HUES48 (cell line): Measurements from ENCODE around the gene ZBTB7C.

ENCODE experiments used
- H3K27ac ChIP-seq: one replicate; pipeline ENCODE4 v1.7.0; 2013; ENCODE audit warnings: low read depth, low read length, inconsistent platforms
- H3K27me3 ChIP-seq: 2 replicates; pipeline ENCODE4 v1.6.1; 2013; ENCODE audit warnings: mild to moderate bottlenecking, low read length; ENCODE audit not compliant: control insufficient read depth, insufficient read depth
- H3K36me3 ChIP-seq: 2 replicates; pipeline ENCODE4 v1.6.1; 2013; ENCODE audit warnings: low read length; ENCODE audit not compliant: control insufficient read depth, insufficient read depth
- H3K4me1 ChIP-seq: 2 replicates; pipeline ENCODE4 v1.6.1; 2013; ENCODE audit warnings: mild to moderate bottlenecking, low read length; ENCODE audit not compliant: control insufficient read depth, insufficient read depth
- H3K4me3 ChIP-seq: 2 replicates; pipeline ENCODE4 v1.5.1; 2013; ENCODE audit warnings: mild to moderate bottlenecking, low read depth, low read length
- H3K9ac ChIP-seq: 2 replicates; pipeline ENCODE4 v1.6.1; 2013; ENCODE audit warnings: mild to moderate bottlenecking, low read depth, low read length, moderate library complexity
- H3K9me3 ChIP-seq: 2 replicates; pipeline ENCODE4 v1.6.1; 2013; ENCODE audit warnings: low read length; ENCODE audit not compliant: control insufficient read depth, insufficient read depth

The ZBTB7C gene

DNA sequence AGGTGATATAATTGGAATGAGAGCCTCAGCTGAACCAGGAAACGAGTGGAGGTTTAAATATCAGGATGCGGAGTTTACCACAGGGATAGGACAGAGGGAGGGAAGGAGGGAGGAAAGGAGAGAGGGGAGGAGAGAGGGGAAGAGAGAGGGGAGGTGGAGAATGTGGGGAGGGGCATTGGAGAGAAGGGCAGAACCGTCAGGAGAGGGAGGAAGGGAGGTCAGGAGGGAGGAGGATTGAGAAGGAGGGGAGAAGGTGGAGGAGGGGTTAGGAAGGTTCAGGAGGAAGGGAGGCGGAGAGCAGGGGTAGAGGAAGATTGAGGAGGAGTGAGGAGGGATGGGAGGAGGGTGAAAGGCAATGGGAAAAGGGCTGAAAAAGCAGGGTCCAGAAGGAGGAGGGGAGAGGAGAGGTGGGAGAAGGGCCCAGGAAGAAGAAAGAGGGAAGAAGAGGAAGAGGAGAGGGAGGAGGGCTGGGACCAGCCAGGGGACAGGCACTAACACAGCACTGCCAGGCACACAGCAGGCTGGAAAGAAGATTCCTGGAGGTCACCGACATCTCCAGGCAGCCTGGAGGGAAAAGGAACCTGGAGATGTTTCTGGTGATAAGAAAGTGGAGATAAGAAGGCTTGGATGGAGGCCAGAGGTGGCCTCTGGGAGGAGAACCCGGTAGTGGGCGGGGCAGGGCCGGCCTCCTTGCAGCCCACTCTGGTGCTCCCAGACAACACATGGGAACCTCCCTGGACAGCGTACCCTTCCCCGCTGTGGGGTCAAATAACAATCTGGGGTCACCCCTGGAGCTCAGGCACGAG, 302.0 kb downstream of the ZBTB7C start:
- H3K9ac ChIP-seq = no peak overlapping the region
- H3K27ac ChIP-seq = no peak overlapping the region
- no peaks in the 10 kb centered on the region for H3K9me3 ChIP-seq
- no peak overlapping the region for H3K4me3 ChIP-seq
- H3K36me3 ChIP-seq = no peaks in the 10 kb centered on the region
- peaks cover 21% of the 10 kb centered on the region for H3K4me1 ChIP-seq
- H3K27me3 ChIP-seq = no peaks in the 10 kb centered on the region

DNA sequence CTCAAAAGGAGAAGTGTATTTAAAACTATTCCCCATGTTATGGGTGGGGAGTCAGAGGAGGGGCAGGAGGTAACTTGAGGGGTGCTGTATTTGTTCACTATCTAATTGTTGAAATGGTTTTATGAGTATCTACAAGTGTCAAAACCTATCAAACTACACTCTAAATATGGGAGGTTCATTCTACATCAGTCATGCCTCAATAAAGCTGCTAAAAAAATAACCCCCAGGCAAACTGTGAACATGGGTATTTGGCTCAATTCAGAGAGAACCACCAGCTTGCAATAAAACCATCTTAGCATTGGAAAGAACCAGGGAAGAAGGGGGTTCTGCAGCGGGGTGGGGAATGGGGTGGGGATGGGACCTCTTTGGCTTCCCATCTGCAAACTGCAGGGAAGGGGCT, 302.7 kb downstream of the ZBTB7C start:
- H3K36me3 ChIP-seq = no peaks in the 10 kb centered on the region
- H3K9ac ChIP-seq = no peak overlapping the region
- no peaks in the 10 kb centered on the region for H3K9me3 ChIP-seq
- no peak overlapping the region for H3K4me3 ChIP-seq
- H3K27me3 ChIP-seq = no peaks in the 10 kb centered on the region
- peaks cover 28% of the 10 kb centered on the region for H3K4me1 ChIP-seq
- no peak overlapping the region for H3K27ac ChIP-seq

DNA sequence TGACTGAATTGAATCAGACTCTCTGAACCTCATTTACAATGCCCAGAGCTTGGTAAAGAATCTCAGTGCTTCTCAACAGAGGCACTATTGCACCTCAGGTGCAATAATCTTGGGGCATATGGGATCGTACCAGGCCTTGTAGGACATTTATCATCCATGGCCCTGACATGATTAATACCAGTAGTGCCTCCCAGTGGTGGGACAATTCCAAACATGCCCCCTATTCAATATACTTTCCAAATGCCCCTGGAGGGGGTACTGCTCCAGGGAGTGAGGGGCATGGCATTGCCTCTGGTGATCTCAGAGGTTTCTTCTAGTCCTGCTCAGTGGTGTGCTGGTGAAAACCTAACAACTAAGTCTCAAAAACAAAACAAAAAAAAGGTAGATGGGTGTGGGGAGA, 303.9 kb downstream of the ZBTB7C start:
- Histone ChIP-seq H3K4me1 (peaks cover 26% of the 10 kb centered on the region), H3K9ac (no peak overlapping the region), H3K27me3 (no peaks in the 10 kb centered on the region), H3K9me3 (no peaks in the 10 kb centered on the region), H3K36me3 (no peaks in the 10 kb centered on the region), H3K27ac (no peak overlapping the region), H3K4me3 (no peak overlapping the region)

DNA sequence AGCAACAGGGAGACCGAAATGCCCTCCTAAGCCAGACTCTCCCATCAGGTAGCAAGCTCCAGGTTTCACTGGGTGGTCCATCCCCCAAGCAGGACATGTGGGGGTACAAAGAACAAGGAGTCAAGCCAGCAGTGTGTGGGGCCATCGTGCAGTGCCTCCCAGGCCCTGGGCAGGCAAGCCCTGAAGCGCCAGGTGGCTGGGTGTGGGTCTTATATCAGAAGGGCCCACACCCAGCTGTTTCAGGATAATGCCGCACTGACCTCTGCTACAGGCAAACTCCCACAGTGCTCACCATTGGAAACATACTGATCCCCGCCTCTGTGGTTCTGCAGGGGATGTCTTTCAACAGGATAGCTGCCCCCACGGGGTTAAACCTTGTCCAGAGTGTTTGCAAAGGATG, 304.5 kb downstream of the ZBTB7C start:
- no peak overlapping the region for H3K4me3 ChIP-seq
- H3K9me3 ChIP-seq = no peaks in the 10 kb centered on the region
- no peaks in the 10 kb centered on the region for H3K27me3 ChIP-seq
- no peaks in the 10 kb centered on the region for H3K36me3 ChIP-seq
- no peak overlapping the region for H3K9ac ChIP-seq
- H3K4me1 ChIP-seq = peaks cover 26% of the 10 kb centered on the region
- H3K27ac ChIP-seq = no peak overlapping the region

DNA sequence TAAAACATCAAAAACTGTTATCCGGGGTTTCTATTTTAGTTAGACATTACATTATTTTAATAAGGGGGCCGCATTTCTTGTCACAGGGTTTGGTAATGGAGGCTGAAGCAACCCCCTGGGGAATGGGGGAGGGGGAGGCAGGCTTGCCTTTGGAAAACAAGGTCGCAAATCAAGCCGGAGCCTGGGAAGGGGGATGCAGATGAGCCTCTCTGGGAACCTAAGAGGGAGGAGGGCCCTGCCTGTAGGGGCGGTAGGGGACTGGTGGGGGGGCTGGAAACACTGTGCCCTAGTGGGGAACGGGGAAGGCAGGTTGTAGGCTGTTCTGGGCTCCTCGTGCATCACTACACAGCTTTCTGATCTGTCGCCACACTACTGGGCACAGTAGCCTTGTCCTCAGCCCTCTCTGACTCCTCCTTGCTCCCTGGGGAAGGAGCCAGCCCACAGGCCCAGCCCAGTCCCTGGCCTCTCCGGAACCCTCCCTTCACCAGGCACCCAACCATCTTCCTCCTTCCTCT, 308.5 kb downstream of the ZBTB7C start:
- Histone ChIP-seq H3K36me3 (no peaks in the 10 kb centered on the region), H3K4me1 (peaks cover 22% of the 10 kb centered on the region), H3K27ac (peak overlapping the region; percentile 11), H3K27me3 (no peaks in the 10 kb centered on the region), H3K9ac (no peak overlapping the region), H3K4me3 (peak overlapping the region; percentile 33; the same call in 1 of the 2 replicates), H3K9me3 (no peaks in the 10 kb centered on the region)

DNA sequence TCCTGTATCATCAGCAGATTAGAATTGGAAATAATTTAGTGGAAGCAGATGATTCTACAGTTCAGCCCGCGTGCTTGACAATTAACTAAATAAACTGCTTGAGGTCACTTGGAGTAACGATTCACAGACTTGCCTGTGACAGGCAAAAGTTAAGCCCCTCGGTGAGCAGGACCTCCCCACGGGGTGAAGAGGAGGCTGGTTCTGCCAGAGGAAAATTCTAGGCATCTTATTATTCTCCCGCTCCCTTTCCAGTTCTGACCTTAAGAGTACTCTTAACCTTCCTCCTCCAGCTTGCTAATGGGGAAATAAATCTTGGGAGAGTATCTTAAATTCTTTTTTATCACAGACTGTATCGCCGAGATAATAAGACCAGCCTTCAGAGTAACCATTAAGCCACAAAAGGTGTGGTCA, 309.0 kb downstream of the ZBTB7C start:
- no peak overlapping the region for H3K27ac ChIP-seq
- no peak overlapping the region for H3K4me3 ChIP-seq
- H3K27me3 ChIP-seq = no peaks in the 10 kb centered on the region
- no peak overlapping the region for H3K9ac ChIP-seq
- H3K36me3 ChIP-seq = no peaks in the 10 kb centered on the region
- no peaks in the 10 kb centered on the region for H3K9me3 ChIP-seq
- H3K4me1 ChIP-seq = peaks cover 22% of the 10 kb centered on the region

DNA sequence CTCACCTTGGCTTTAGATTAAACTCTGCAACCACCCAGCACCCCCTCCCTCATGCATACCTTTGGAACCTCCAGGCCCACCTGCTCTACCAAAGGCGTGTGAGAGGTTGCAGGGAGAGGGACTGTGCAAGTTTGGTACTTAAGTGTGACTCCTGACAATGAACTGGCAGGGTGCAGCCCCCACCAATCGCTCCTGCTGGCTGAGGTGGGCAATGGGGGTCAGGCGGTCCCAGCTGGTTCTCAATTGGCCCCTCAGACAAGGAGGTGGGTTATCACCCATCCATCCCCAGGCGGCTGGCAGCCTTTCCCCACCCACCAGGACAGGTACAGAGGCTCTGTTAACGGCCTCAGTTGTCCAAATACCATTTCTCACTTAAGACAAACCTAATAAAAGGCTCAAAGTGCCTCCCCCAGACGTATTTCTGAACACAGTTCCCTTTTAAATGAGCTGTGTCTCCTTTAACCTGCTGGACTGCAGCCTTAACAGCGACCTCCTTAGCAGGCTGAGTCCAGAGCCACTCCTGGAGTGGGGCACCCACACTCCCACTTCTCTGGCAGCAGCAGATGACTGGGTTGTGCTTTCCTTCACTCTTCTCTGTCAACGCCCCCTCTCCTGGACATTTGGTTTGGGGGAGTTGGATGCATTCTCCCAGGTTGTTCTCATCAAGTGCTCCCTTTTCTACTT, 309.6 kb downstream of the ZBTB7C start:
- no peaks in the 10 kb centered on the region for H3K9me3 ChIP-seq
- H3K27ac ChIP-seq = no peak overlapping the region
- H3K36me3 ChIP-seq = no peaks in the 10 kb centered on the region
- H3K27me3 ChIP-seq = no peaks in the 10 kb centered on the region
- peaks cover 22% of the 10 kb centered on the region for H3K4me1 ChIP-seq
- no peak overlapping the region for H3K9ac ChIP-seq
- no peak overlapping the region for H3K4me3 ChIP-seq

DNA sequence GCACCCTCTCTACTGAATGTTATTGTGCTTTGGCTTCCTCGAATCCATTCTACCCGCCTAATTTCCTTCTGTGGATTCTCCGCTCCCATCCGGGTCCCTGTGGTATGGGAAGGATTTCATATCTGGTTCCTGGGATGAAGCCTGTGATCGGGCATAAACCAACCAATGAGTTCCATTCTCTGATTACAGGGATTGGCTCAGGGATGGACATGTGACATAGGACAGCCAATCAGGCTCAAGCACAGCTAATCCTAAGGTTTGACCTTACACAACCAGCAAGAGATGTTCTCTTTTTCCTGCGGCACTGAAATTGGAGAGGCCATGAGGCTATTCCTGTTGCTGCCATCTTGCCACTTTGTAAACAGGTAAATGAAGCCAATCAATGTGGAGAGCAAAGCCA, 310.6 kb downstream of the ZBTB7C start:
- Histone ChIP-seq H3K4me1 (peaks cover 22% of the 10 kb centered on the region), H3K9me3 (no peaks in the 10 kb centered on the region), H3K4me3 (no peak overlapping the region), H3K27ac (no peak overlapping the region), H3K36me3 (no peaks in the 10 kb centered on the region), H3K9ac (no peak overlapping the region), H3K27me3 (no peaks in the 10 kb centered on the region)

DNA sequence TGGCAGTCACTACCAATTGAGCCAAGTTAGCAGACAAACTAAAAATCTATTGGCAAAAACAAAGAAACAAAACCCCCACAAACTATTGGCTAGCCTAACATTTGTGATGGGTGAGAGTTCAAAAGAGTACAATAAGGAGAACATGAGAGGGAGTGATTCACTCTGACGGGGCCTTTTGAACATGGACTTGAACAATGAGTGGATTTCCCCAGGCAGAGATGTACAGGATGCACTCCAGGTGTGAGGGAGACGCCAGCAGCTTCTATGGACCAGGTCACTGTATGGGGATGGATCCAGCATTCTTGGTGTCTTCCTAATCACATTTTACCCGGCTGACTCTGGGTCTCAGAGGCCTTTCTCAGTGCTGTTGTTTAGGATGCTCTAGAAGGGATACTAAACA, 311.2 kb downstream of the ZBTB7C start:
- H3K4me1 ChIP-seq = peaks cover 22% of the 10 kb centered on the region
- no peaks in the 10 kb centered on the region for H3K36me3 ChIP-seq
- no peak overlapping the region for H3K4me3 ChIP-seq
- H3K9ac ChIP-seq = no peak overlapping the region
- no peaks in the 10 kb centered on the region for H3K27me3 ChIP-seq
- H3K9me3 ChIP-seq = no peaks in the 10 kb centered on the region
- H3K27ac ChIP-seq = no peak overlapping the region

DNA sequence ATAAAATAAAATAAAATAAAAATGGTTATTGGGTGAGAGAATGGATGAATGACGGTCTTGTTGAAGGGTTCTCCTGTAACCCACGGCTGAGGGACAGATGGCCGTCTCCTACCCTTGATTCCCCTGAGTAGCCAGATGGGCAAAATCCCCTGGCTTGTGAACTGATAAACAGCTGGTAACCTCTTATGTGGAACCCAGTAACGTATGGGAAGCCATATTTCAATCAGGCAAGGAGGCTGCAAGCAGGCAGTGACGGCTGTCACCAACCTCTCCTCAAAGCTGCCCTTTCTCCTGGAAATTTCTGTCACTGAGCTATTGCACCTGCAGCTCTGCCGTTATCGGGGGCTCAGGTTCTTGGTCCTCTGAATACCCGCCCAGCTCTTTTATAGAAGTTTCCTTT, 313.5 kb downstream of the ZBTB7C start:
- no peaks in the 10 kb centered on the region for H3K36me3 ChIP-seq
- no peak overlapping the region for H3K27ac ChIP-seq
- no peaks in the 10 kb centered on the region for H3K9me3 ChIP-seq
- peaks cover 9% of the 10 kb centered on the region for H3K4me1 ChIP-seq
- H3K4me3 ChIP-seq = no peak overlapping the region
- H3K27me3 ChIP-seq = no peaks in the 10 kb centered on the region
- H3K9ac ChIP-seq = no peak overlapping the region

DNA sequence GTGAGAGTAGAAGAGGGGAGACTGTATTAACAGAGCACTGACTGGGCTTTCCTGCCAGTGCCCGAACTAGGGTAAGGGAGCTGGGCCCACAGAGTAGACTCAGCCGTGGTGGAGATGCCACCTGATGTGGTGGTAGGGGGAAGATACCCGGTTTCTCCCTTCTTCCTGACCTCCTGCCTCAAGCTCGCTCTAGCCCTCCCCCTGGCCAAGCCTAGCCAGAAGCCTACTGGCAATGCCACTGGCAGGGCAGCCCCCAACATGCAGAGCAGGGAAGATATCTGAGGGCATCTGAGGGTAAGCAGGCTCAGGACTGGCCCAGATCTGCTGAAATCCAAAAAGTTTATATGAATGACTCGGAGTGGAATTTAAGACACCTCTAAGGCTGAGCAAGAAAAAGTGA, 316.1 kb downstream of the ZBTB7C start:
- Histone ChIP-seq H3K36me3 (no peaks in the 10 kb centered on the region), H3K4me1 (no peaks in the 10 kb centered on the region), H3K27me3 (no peaks in the 10 kb centered on the region), H3K9ac (no peak overlapping the region), H3K27ac (no peak overlapping the region), H3K4me3 (no peak overlapping the region), H3K9me3 (no peaks in the 10 kb centered on the region)
